ENCODE results near the gene IL24.

- TF ChIP-seq CTCF (IDR thresholded peaks at IDR 0.05; ENCODE audit: low read depth, low read length, poor library complexity, severe bottlenecking) = no peak
- no peak for TF ChIP-seq EZH2phosphoT487 (IDR thresholded peaks at IDR 0.05; ENCODE audit: borderline replicate concordance, low read length)
Observed at GRCh38 chr1:206867239-206867638, 30.0 kb upstream of the IL24 start.

Measured in DOHH2 (cell line).